ENCODE measurements around the gene KDM4B. TPM values are rescaled to one million over a fixed set of nuclear protein-coding genes. Genes with fewer than 3 reads are reported as not detected.

KDM4B gene
- total RNA-seq, 4 donors from 2014 or later: 29.2 to 43.8 (median 38.7) TPM

GRCh38 chr19:5112681-5113575 is 144.0 kb downstream of the KDM4B start:
- Histone ChIP-seq H3K27me3 (no peaks in the 10 kb centered on the region), H3K4me3 (no peak overlapping the region), H3K36me3 (peaks cover 0 to 99% of the 10 kb centered on the region in 2 donors), H3K27ac (no peak overlapping the region), H3K9me3 (no peaks in the 10 kb centered on the region), H3K4me1 (peaks cover 0 to under 1% (median 0%) of the 10 kb centered on the region in 3 donors)
- TF ChIP-seq EP300 (IDR thresholded peaks at IDR 0.05) (no peak), POLR2AphosphoS5 (IDR thresholded peaks at IDR 0.05) (no peak), POLR2A (IDR thresholded peaks at IDR 0.05) (no peak), CTCF (IDR thresholded peaks at IDR 0.05) (no peak)
- ATAC-seq: no peak
- 65 to 100% methylated on average over 2 to 9 of the region's 27 CpGs for WGBS, 2 donors (ENCODE audit: low coverage in 1 of 2)

GRCh38 chr19:5113633-5114586 is 145.0 kb downstream of the KDM4B start:
- no peaks in the 10 kb centered on the region for H3K9me3 ChIP-seq
- H3K4me3 ChIP-seq: no peak overlapping the region
- TF ChIP-seq POLR2AphosphoS5 (IDR thresholded peaks at IDR 0.05) (no peak), POLR2A (IDR thresholded peaks at IDR 0.05) (no peak), CTCF (IDR thresholded peaks at IDR 0.05) (no peak), EP300 (IDR thresholded peaks at IDR 0.05) (no peak)
- no peaks in the 10 kb centered on the region for H3K27me3 ChIP-seq
- no peaks in the 10 kb centered on the region for H3K4me1 ChIP-seq
- H3K27ac ChIP-seq: no peak overlapping the region
- peaks cover 0 to 97% of the 10 kb centered on the region in 2 donors for H3K36me3 ChIP-seq
- no peak for ATAC-seq
- WGBS, 2 donors (ENCODE audit: low coverage in 1 of 2): 67 to 90% methylated on average over 2 to 5 of the region's 43 CpGs

GRCh38 chr19:5114727-5115126 is 145.8 kb downstream of the KDM4B start:
- Histone ChIP-seq H3K4me3 (no peak overlapping the region), H3K27ac (no peak overlapping the region), H3K9me3 (no peaks in the 10 kb centered on the region), H3K36me3 (peaks cover 0 to 97% of the 10 kb centered on the region in 2 donors), H3K4me1 (no peaks in the 10 kb centered on the region), H3K27me3 (no peaks in the 10 kb centered on the region)
- ATAC-seq: no peak
- no peak for TF ChIP-seq POLR2A (IDR thresholded peaks at IDR 0.05)
- no peak for TF ChIP-seq POLR2AphosphoS5 (IDR thresholded peaks at IDR 0.05)
- no peak for TF ChIP-seq EP300 (IDR thresholded peaks at IDR 0.05)
- no peak for TF ChIP-seq CTCF (IDR thresholded peaks at IDR 0.05)
- 95 to 100% methylated on average over 1 to 3 of the region's 11 CpGs for WGBS, 2 donors (ENCODE audit: low coverage in 1 of 2)

GRCh38 chr19:5115351-5115750 is 146.4 kb downstream of the KDM4B start:
- WGBS, 2 donors (ENCODE audit: low coverage in 1 of 2): 79% methylated on average over 2 of the region's 7 CpGs; no CpG with 5 or more reads in 1 of the 2 donors
- no peak overlapping the region for H3K4me3 ChIP-seq
- H3K36me3 ChIP-seq: peaks cover 0 to 97% of the 10 kb centered on the region in 2 donors
- ATAC-seq: no peak
- H3K27me3 ChIP-seq: no peaks in the 10 kb centered on the region
- H3K27ac ChIP-seq: no peak overlapping the region
- H3K4me1 ChIP-seq: no peaks in the 10 kb centered on the region
- TF ChIP-seq POLR2A (IDR thresholded peaks at IDR 0.05) (no peak), POLR2AphosphoS5 (IDR thresholded peaks at IDR 0.05) (no peak), CTCF (IDR thresholded peaks at IDR 0.05) (no peak)
- H3K9me3 ChIP-seq: no peaks in the 10 kb centered on the region

Data from gastroesophageal sphincter (tissue), 4 donors.